ENCODE data around the gene FGFR1OP2. TPM values are rescaled to one million over a fixed set of nuclear protein-coding genes. Genes with fewer than 3 reads are reported as not detected.

FGFR1OP2 gene
- total RNA-seq, 1 donor from 2014 or later = 65.8 TPM

DNA sequence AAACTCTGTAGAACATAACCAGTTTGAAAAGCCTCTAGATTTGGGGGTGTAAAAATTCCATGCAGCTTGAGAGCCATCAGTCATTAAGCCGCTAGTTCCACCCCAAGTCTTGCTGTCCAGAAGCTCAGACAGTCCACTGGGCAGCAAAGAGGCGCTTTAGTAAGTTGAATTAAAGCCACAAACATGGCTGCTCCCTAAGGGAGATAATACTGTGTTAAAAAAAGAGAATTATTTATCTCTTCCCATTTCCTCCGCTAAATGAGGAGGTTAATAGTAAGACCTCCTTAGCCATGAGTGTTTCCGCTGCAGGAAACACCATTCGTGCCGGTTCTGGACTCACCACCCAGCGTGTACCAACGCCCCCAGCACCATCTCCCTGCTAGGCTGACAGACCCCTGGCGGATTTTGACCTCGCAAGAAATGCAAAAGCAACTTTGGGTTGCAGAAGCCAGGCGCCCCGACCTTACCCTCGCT is 75.4 kb downstream of the FGFR1OP2 start:
- Mint-ChIP-seq H3K27ac (ENCODE audit: unreplicated experiment) (peak overlapping the region; percentile 83), H3K36me3 (ENCODE audit: low read depth, unreplicated experiment) (no peaks in the 10 kb centered on the region), H3K9me3 (ENCODE audit: unreplicated experiment) (no peaks in the 10 kb centered on the region), H3K4me1 (ENCODE audit: unreplicated experiment) (peaks cover 50% of the 10 kb centered on the region), H3K4me3 (ENCODE audit: unreplicated experiment) (peak overlapping the region; percentile 97), H3K27me3 (ENCODE audit: unreplicated experiment) (peaks cover 9% of the 10 kb centered on the region)
- no peak for DNase-seq (ENCODE audit: low spot score)
- TF ChIP-seq CTCF (IDR thresholded peaks at IDR 0.05; ENCODE audit: unreplicated experiment) = no peak

DNA sequence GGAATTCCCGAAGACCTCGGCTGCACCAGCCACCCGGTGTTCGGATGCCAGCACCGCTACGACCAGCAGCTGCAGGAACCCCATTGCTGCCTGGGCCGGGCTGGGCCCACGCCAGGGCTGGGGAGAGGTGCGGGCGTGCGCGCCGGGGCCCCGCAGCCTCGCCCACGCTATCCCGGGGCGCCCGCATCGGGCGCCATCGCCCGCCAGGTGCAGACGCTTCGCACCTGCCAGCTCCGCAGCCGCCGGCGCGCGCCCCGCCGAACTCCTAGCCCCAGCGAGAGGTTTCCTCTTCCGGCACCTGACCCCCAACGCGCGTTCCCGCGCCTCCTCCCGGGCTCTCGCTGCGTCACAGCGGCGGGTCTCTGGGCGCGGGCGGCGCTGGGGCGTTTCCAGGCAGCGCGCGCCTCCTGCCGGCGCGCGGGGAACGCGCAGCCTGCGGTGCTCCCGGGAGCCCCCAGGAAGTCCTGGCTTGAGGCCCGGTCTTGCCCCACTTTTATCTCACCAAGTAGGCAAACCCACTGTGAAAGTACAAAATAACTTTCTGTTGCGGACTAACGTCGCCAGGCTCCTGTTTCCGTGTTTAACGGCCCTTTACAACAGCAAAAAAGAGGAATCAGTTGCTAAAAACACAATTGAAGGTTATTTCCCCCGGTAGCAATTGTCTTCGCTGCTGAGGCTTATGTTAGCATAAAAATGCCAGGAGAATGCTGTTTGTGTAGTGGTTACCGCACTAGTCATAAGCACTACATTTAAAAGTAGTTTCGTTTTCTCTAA is 76.0 kb downstream of the FGFR1OP2 start, which contains the start of gene TM7SF3:
Gene TM7SF3, minus strand, starts transcription at position 300 of the 774 bp plus-strand sequence. Its CDS starts 216 bp downstream, at position 84.
- TF ChIP-seq CTCF (IDR thresholded peaks at IDR 0.05; ENCODE audit: unreplicated experiment) = peak; percentile 95
- Mint-ChIP-seq H3K4me3 (ENCODE audit: unreplicated experiment) (peak within 1 kb of the TSS; percentile 97), H3K9me3 (ENCODE audit: unreplicated experiment) (no peaks in the 10 kb centered on the region), H3K27me3 (ENCODE audit: unreplicated experiment) (peaks cover 9% of the 10 kb centered on the region), H3K4me1 (ENCODE audit: unreplicated experiment) (peaks cover 54% of the 10 kb centered on the region), H3K36me3 (ENCODE audit: low read depth, unreplicated experiment) (no peaks in the 10 kb centered on the region), H3K27ac (ENCODE audit: unreplicated experiment) (peak within 1 kb of the TSS; percentile 93)
- peak; percentile 95 for DNase-seq (ENCODE audit: low spot score)

DNA sequence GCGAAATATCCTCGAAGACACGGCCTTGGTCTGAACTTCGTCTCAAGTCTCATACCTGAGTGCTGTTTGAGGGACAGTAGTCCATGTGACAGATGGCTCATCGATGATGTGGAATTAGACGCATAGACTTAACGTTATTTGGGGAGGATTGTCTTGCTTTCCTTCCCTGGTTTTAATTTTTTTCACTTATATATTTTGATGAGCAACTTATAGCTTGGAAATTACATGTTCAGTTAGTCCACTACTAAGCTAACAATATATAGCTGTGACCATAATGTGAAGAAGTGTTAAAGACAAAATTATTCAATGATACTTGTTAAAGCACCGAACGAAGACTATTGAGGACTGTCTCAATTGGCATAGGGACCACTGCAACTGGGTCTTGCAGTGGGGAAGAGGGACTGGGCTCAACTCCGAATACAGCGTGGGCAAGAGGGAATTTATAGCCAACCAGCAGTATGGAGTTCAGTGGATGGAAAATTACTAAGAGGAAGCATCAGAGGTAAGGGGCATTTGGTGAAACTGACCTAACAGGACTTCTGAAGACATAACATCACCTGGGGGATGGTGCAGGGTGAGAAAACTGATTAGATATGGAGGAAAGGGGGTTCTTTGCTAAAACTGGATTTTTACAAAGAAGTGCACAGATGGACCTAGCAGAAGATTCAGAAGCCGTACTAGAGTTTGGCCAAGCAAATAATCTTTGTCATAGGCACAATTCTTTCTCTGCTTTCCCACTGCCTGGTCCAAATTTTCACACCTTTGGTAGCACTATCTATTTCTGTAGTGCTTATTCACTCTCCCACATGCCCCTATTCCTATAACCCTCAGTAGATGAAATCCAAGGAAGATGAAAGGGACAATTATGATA is 76.8 kb downstream of the FGFR1OP2 start:
- H3K27ac Mint-ChIP-seq (ENCODE audit: unreplicated experiment) = peak overlapping the region; percentile 93
- H3K9me3 Mint-ChIP-seq (ENCODE audit: unreplicated experiment) = no peaks in the 10 kb centered on the region
- no peak for DNase-seq (ENCODE audit: low spot score)
- peaks cover 52% of the 10 kb centered on the region for H3K4me1 Mint-ChIP-seq (ENCODE audit: unreplicated experiment)
- no peaks in the 10 kb centered on the region for H3K36me3 Mint-ChIP-seq (ENCODE audit: low read depth, unreplicated experiment)
- TF ChIP-seq CTCF (IDR thresholded peaks at IDR 0.05; ENCODE audit: unreplicated experiment) = no peak
- peaks cover 9% of the 10 kb centered on the region for H3K27me3 Mint-ChIP-seq (ENCODE audit: unreplicated experiment)
- peak overlapping the region; percentile 79 for H3K4me3 Mint-ChIP-seq (ENCODE audit: unreplicated experiment)

DNA sequence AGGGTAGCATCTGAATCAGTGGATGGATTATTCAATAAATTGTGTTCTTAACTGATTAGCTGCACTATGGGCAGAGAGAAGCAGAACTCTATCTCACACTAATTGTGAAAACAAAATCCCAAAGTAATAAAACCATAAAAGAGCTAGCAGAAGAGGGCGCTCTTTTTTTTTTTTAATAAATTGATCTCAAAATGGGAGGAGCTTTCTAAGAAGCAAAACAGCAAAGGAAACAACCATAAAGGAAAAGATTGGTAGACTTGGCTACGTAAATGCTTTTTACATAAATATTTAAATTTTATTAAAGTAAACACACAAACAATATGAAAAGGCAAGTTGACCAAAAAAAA is 77.4 kb downstream of the FGFR1OP2 start:
- Mint-ChIP-seq H3K4me1 (ENCODE audit: unreplicated experiment) (peaks cover 48% of the 10 kb centered on the region), H3K4me3 (ENCODE audit: unreplicated experiment) (no peak overlapping the region), H3K36me3 (ENCODE audit: low read depth, unreplicated experiment) (no peaks in the 10 kb centered on the region), H3K9me3 (ENCODE audit: unreplicated experiment) (no peaks in the 10 kb centered on the region), H3K27me3 (ENCODE audit: unreplicated experiment) (peaks cover 9% of the 10 kb centered on the region), H3K27ac (ENCODE audit: unreplicated experiment) (peak overlapping the region; percentile 93)
- no peak for DNase-seq (ENCODE audit: low spot score)
- peak; percentile 55 for TF ChIP-seq CTCF (IDR thresholded peaks at IDR 0.05; ENCODE audit: unreplicated experiment)

Other genes with a start within 250 kb of the FGFR1OP2 start
- gene ITPR2, start 105.3 kb upstream of the FGFR1OP2 start, total RNA-seq (ENCODE audit: unreplicated experiment) = 33.8 TPM
- 20.0 TPM for gene INTS13, start 489 bp upstream of the FGFR1OP2 start, total RNA-seq (ENCODE audit: unreplicated experiment)
- gene TM7SF3, start 75.9 kb downstream of the FGFR1OP2 start, total RNA-seq (ENCODE audit: unreplicated experiment) = 72.9 TPM
- 42.7 TPM for gene MED21, start 84.1 kb downstream of the FGFR1OP2 start, total RNA-seq (ENCODE audit: unreplicated experiment)
- gene C12orf71, start 144.1 kb downstream of the FGFR1OP2 start, total RNA-seq (ENCODE audit: unreplicated experiment) = not detected